B cell (primary cell): ENCODE results near the gene HIPK3. TPM values are rescaled to one million over a fixed set of nuclear protein-coding genes. Genes with fewer than 3 reads are reported as not detected.

Experiments
- ATAC-seq: fragments of 200-7000 bp; cut with Tn5 transposase; one replicate; pipeline ENCODE4 v1.10.0; 2021; ENCODE audit warnings: low read depth, mild to moderate bottlenecking, moderate number of reproducible peaks, moderate library complexity
- CTCF ChIA-PET: fragments of 350-600 bp; sonication (Branson Sonifier 250); formaldehyde crosslinking; loops from one replicate; lab custom pipeline; 2021; ENCODE audit warnings: antibody characterized with exemption, inconsistent platforms; lab: Charles Lee
- POLR2A ChIA-PET: fragments of 350-600 bp; sonication (Branson Sonifier 250); formaldehyde crosslinking; loops from one replicate; lab custom pipeline; 2021; ENCODE audit warnings: antibody characterized with exemption; lab: Charles Lee
- DNase-seq: peaks from one replicate; pipeline ENCODE4 v3.0.0; 2013
- H2AFZ ChIP-seq: 2 replicates; pipeline ENCODE4 v1.6.1; 2012; ENCODE audit warnings: mild to moderate bottlenecking, low read depth, low read length; ENCODE audit not compliant: insufficient read depth, poor library complexity, severe bottlenecking
- H3K27ac ChIP-seq, 2 donors: 1 replicate in 1 of 2; 2 replicates in 1 of 2; pipeline ENCODE4 v1.5.1; 2012 to 2013; ENCODE audit warnings: low read length in 2 of 2, mild to moderate bottlenecking in 2 of 2, moderate library complexity in 1 of 2
- H3K27me3 ChIP-seq, 4 experiments: fragments of 200-600 bp in 1 of 4; sonication (generic) in 1 of 4; replicated peaks in 1 of 4; 1 replicate in 2 of 4; 2 replicates in 2 of 4; pipeline versions ENCODE4 v1.6.1 to v1.7.0; 2013 to 2016; ENCODE audit warnings: low read length in 3 of 4, mild to moderate bottlenecking in 2 of 4, mixed read lengths in 1 of 4, moderate library complexity in 1 of 4; ENCODE audit not compliant: insufficient read depth in 4 of 4, control insufficient read depth in 3 of 4; ENCODE audit errors: control extremely low read depth in 1 of 4
- H3K36me3 ChIP-seq, 2 experiments: replicated peaks in 1 of 2; 1 replicate in 1 of 2; 2 replicates in 1 of 2; pipeline versions ENCODE4 v1.6.1 to v1.7.1; 2013; ENCODE audit warnings: low read length in 1 of 2; ENCODE audit not compliant: insufficient read depth in 2 of 2, control insufficient read depth in 1 of 2; ENCODE audit errors: control extremely low read depth in 1 of 2, extremely low read depth in 1 of 2
- H3K4me1 ChIP-seq, 2 donors: fragments of 200-600 bp in 1 of 2; sonication (generic) in 1 of 2; 1 replicate in 1 of 2; 2 replicates in 1 of 2; pipeline versions ENCODE4 v1.5.1 to v1.6.1; 2013 to 2017; ENCODE audit warnings: low read length in 2 of 2; ENCODE audit not compliant: control insufficient read depth in 2 of 2, insufficient read depth in 2 of 2
- H3K4me2 ChIP-seq: replicated peaks from 2 replicates; pipeline ENCODE3; 2012; ENCODE audit warnings: mild to moderate bottlenecking, low read depth, low read length; ENCODE audit not compliant: poor library complexity, severe bottlenecking
- H3K4me3 ChIP-seq, 5 experiments: fragments of 200-600 bp in 1 of 5; sonication (generic) in 1 of 5; 1 replicate in 3 of 5; 2 replicates in 2 of 5; pipeline versions ENCODE4 v1.5.1 to v1.7.0; 2011 to 2016; ENCODE audit warnings: low read length in 4 of 5, mild to moderate bottlenecking in 4 of 5, low read depth in 2 of 5, control low read depth in 1 of 5, moderate library complexity in 1 of 5; ENCODE audit not compliant: insufficient read depth in 1 of 5; ENCODE audit errors: control extremely low read depth in 1 of 5, extremely low read depth in 1 of 5
- H3K79me2 ChIP-seq: fragments of 200-600 bp; sonication (generic); one replicate; pipeline ENCODE4 v1.6.0; 2016; ENCODE audit warnings: low read length; ENCODE audit not compliant: control insufficient read depth, insufficient read depth
- H3K9ac ChIP-seq: fragments of 200-600 bp; sonication (generic); 2 replicates; pipeline ENCODE4 v1.6.1; 2017; ENCODE audit warnings: mild to moderate bottlenecking, low read length, moderate library complexity
- H3K9me3 ChIP-seq, 3 donors: one replicate each; pipeline versions ENCODE4 v1.6.1 to v1.7.1; 2013; ENCODE audit warnings: low read length in 2 of 3; ENCODE audit not compliant: control insufficient read depth in 2 of 3, insufficient read depth in 1 of 3; ENCODE audit errors: control extremely low read depth in 1 of 3
- H4K20me1 ChIP-seq: 2 replicates; pipeline ENCODE4 v1.6.0; 2012; ENCODE audit warnings: mild to moderate bottlenecking, low read length; ENCODE audit not compliant: insufficient read depth, control insufficient read depth, poor library complexity, severe bottlenecking
- H3K27ac Mint-ChIP-seq: one replicate; pipeline ENCODE4 v1.8.0; 2021; ENCODE audit warnings: mixed read lengths
- H3K27me3 Mint-ChIP-seq: one replicate; pipeline ENCODE4 v1.8.0; 2021; ENCODE audit warnings: mixed read lengths
- H3K4me1 Mint-ChIP-seq: one replicate; pipeline ENCODE4 v1.8.0; 2021; ENCODE audit warnings: mixed read lengths
- H3K4me3 Mint-ChIP-seq: one replicate; pipeline ENCODE4 v1.8.0; 2021; ENCODE audit warnings: mixed read lengths
- H3K9me3 Mint-ChIP-seq: one replicate; pipeline ENCODE4 v1.8.0; 2022; ENCODE audit warnings: mixed read lengths; ENCODE audit not compliant: insufficient read depth
- CTCF ChIP-seq: fragments of 200-600 bp; IDR thresholded peaks from one replicate; pipeline ENCODE4 v1.8.0; 2022; ENCODE audit warnings: antibody characterized with exemption, mild to moderate bottlenecking
- EZH2 ChIP-seq: IDR thresholded peaks from 2 replicates; pipeline ENCODE4 v1.6.1; 2012; ENCODE audit warnings: borderline replicate concordance, low read depth, mild to moderate bottlenecking, moderate library complexity, low read length; ENCODE audit not compliant: insufficient read depth, poor library complexity, severe bottlenecking
- WGBS: methylation state at CpG from one replicate; pipeline ENCODE4 v1.1.5; 2013; ENCODE audit warnings: missing lambda C conversion rate; ENCODE audit not compliant: insufficient coverage; 5-methylcytosine and 5-hydroxymethylcytosine counted together
- intact Hi-C: fragments of 100-400 bp; cut with micrococcal nuclease; formaldehyde crosslinking; loops from one replicate; pipeline ENCODE4 v1.10.0; 2022
- polyA plus RNA-seq: library from polyadenylated mRNA; depleted of rRNA; stranded (reverse); fragments of >200 nt; gene quantifications from 2 replicates; pipeline ENCODE4 v1.2.3, GENCODE V29; 2012
- total RNA-seq, 2 donors: library from RNA; stranded (reverse); fragments of 120-200 nt in 1 of 2; gene quantifications; 1 replicate in 1 of 2; 2 replicates in 1 of 2; pipeline versions ENCODE4 v1.2.3 to v1.2.4, GENCODE V29; 2013 to 2022

The HIPK3 gene
- total and polyA plus RNA-seq, 2 donors (not counting 1 experiment from before 2014, with no cell fraction given) = 13.1 to 81.6 TPM

- Histone ChIP-seq H4K20me1 (peaks cover 36% of the 10 kb centered on the region), H3K4me1 (no peaks in the 10 kb centered on the region), H3K9me3 (no peaks in the 10 kb centered on the region), H3K79me2 (peaks cover 76% of the 10 kb centered on the region), H3K4me2 (no peak overlapping the region), H3K9ac (no peak overlapping the region), H2AFZ (no peak overlapping the region), H3K27me3 (no peaks in the 10 kb centered on the region), H3K36me3 (peaks cover 12 to 14% of the 10 kb centered on the region in 2 experiments), H3K4me3 (no peak overlapping the region), H3K27ac (no peak overlapping the region)
- no CpG with 5 or more reads among the region's 1 CpG for WGBS
- no peak for TF ChIP-seq EZH2
- no peak for TF ChIP-seq CTCF
- H3K4me1 Mint-ChIP-seq = peaks cover 30% of the 10 kb centered on the region
- H3K27me3 Mint-ChIP-seq = no peaks in the 10 kb centered on the region
- H3K9me3 Mint-ChIP-seq = no peaks in the 10 kb centered on the region
- no peak overlapping the region for H3K4me3 Mint-ChIP-seq
- H3K27ac Mint-ChIP-seq = no peak overlapping the region
- POLR2A ChIA-PET = interaction anchor here (0.5 kb wide), 1 partner anchor 81 kb away, joined by 8 read pairs; no protein-coding TSS in a partner anchor
- DNase-seq (no peak), ATAC-seq (no peak)
- intact Hi-C loops = no loop called here
- CTCF ChIA-PET = interaction anchor here (0.8 kb wide), 2 partner anchors 26 to 45 kb away, joined by 3 to 4 read pairs; no protein-coding TSS in a partner anchor
Observed at GRCh38 chr11:33290319-33290718, 33.1 kb downstream of the HIPK3 start.

- Mint-ChIP-seq H3K9me3 (no peaks in the 10 kb centered on the region), H3K27me3 (no peaks in the 10 kb centered on the region), H3K27ac (peak overlapping the region; percentile 28), H3K4me3 (peak overlapping the region; percentile 52), H3K4me1 (peaks cover 36% of the 10 kb centered on the region)
- no peak for TF ChIP-seq EZH2
- TF ChIP-seq CTCF = no peak
- Histone ChIP-seq H3K9me3 (no peaks in the 10 kb centered on the region), H4K20me1 (peaks cover 40% of the 10 kb centered on the region), H3K79me2 (peaks cover 80% of the 10 kb centered on the region), H3K27me3 (no peaks in the 10 kb centered on the region), H2AFZ (no peak overlapping the region), H3K4me2 (no peak overlapping the region), H3K36me3 (peaks cover 14 to 17% of the 10 kb centered on the region in 2 experiments), H3K4me1 (no peaks in the 10 kb centered on the region), H3K9ac (no peak overlapping the region), H3K4me3 (no peak overlapping the region), H3K27ac (no peak overlapping the region)
- intact Hi-C loops = no loop called here
- no peak for DNase-seq
- ATAC-seq = no peak
- 73% methylated on average over 2 of the region's 6 CpGs for WGBS
- POLR2A ChIA-PET = no interaction called here
- CTCF ChIA-PET = interaction anchor here (0.6 kb wide), 1 partner anchor 15 kb away, joined by 3 read pairs; no protein-coding TSS in a partner anchor
Observed at GRCh38 chr11:33291004-33291777, 34.0 kb downstream of the HIPK3 start.
